NT2/D1 (cell line): ENCODE data around the gene RTBDN.

Experiments
- DNase-seq: peaks from one replicate; pipeline ENCODE4 v3.0.0-alpha.2; 2011; ENCODE audit warnings: low read depth, low spot score
- H3K27me3 ChIP-seq: 2 replicates; pipeline ENCODE4 v1.6.0; 2011; ENCODE audit warnings: mild to moderate bottlenecking; ENCODE audit not compliant: insufficient read length, insufficient read depth
- H3K36me3 ChIP-seq: 2 replicates; pipeline ENCODE4 v1.6.1; 2011; ENCODE audit warnings: mild to moderate bottlenecking, low read length, mixed read lengths; ENCODE audit not compliant: insufficient read depth, insufficient read length
- H3K4me1 ChIP-seq: 2 replicates; pipeline ENCODE4 v1.5.1; 2011; ENCODE audit not compliant: insufficient read depth, insufficient read length
- H3K4me3 ChIP-seq: 2 replicates; pipeline ENCODE4 v1.5.1; 2011; ENCODE audit warnings: low read depth; ENCODE audit not compliant: insufficient read length
- H3K9ac ChIP-seq: 2 replicates; pipeline ENCODE4 v1.6.0; 2011; ENCODE audit warnings: low read depth; ENCODE audit not compliant: insufficient read length
- H3K9me3 ChIP-seq: 2 replicates; pipeline ENCODE4 v1.5.1; 2011; ENCODE audit warnings: mild to moderate bottlenecking, low read length; ENCODE audit not compliant: insufficient read depth
- SUZ12 ChIP-seq: IDR thresholded peaks from 2 replicates; pipeline ENCODE4 v1.6.1; 2011; ENCODE audit not compliant: insufficient read length, insufficient read depth; ENCODE audit errors: extremely low read depth
- YY1 ChIP-seq: IDR thresholded peaks from 2 replicates; pipeline ENCODE4 v1.6.1; 2011; ENCODE audit not compliant: insufficient read length, insufficient read depth
- ZNF274 ChIP-seq: IDR thresholded peaks from 2 replicates; pipeline ENCODE4 v1.6.1; 2011; ENCODE audit warnings: mild to moderate bottlenecking, low read depth, low read length

The RTBDN gene

GRCh38 chr19:12872255-12872654, 37.9 kb upstream of the RTBDN start:
- no peak overlapping the region for H3K9ac ChIP-seq
- H3K4me3 ChIP-seq: no peak overlapping the region
- no peak for DNase-seq
- peaks cover 11% of the 10 kb centered on the region; the same call in 1 of the 2 replicates for H3K9me3 ChIP-seq
- peaks cover 18% of the 10 kb centered on the region for H3K27me3 ChIP-seq
- TF ChIP-seq YY1 (no peak), ZNF274 (no peak), SUZ12 (no peak)
- H3K36me3 ChIP-seq: peaks cover 10% of the 10 kb centered on the region
- peaks cover 4% of the 10 kb centered on the region for H3K4me1 ChIP-seq

GRCh38 chr19:12871681-12872080, 37.3 kb upstream of the RTBDN start:
- Histone ChIP-seq H3K4me1 (peaks cover 7% of the 10 kb centered on the region), H3K9ac (no peak overlapping the region), H3K4me3 (no peak overlapping the region), H3K36me3 (peaks cover 10% of the 10 kb centered on the region), H3K27me3 (peaks cover 21% of the 10 kb centered on the region), H3K9me3 (peaks cover 11% of the 10 kb centered on the region; the same call in 1 of the 2 replicates)
- no peak for DNase-seq
- TF ChIP-seq ZNF274: no peak
- no peak for TF ChIP-seq YY1
- no peak for TF ChIP-seq SUZ12

- H3K4me3 ChIP-seq: no peak overlapping the region
- H3K4me1 ChIP-seq: peaks cover 20% of the 10 kb centered on the region
- peaks cover 38% of the 10 kb centered on the region for H3K27me3 ChIP-seq
- H3K9ac ChIP-seq: no peak overlapping the region
- TF ChIP-seq SUZ12: no peak
- TF ChIP-seq ZNF274: no peak
- no peak for TF ChIP-seq YY1
- peaks cover 11% of the 10 kb centered on the region; the same call in 1 of the 2 replicates for H3K9me3 ChIP-seq
- DNase-seq: no peak
- H3K36me3 ChIP-seq: peaks cover 7% of the 10 kb centered on the region
Observed at GRCh38 chr19:12868540-12869112, 34.2 kb upstream of the RTBDN start.

GRCh38 chr19:12867120-12868099, 33.0 kb upstream of the RTBDN start:
- Histone ChIP-seq H3K9ac (peak overlapping the region; percentile 72), H3K36me3 (no peaks in the 10 kb centered on the region), H3K4me1 (peaks cover 20% of the 10 kb centered on the region), H3K4me3 (peak overlapping the region; percentile 52), H3K9me3 (no peaks in the 10 kb centered on the region), H3K27me3 (peaks cover 49% of the 10 kb centered on the region)
- TF ChIP-seq ZNF274: no peak
- no peak for TF ChIP-seq SUZ12
- no peak for TF ChIP-seq YY1
- peak; percentile 79 for DNase-seq

- Histone ChIP-seq H3K9ac (no peak overlapping the region), H3K27me3 (peaks cover 54% of the 10 kb centered on the region), H3K36me3 (no peaks in the 10 kb centered on the region), H3K4me3 (peak overlapping the region; percentile 52), H3K9me3 (no peaks in the 10 kb centered on the region), H3K4me1 (peaks cover 20% of the 10 kb centered on the region)
- TF ChIP-seq ZNF274: no peak
- no peak for TF ChIP-seq SUZ12
- TF ChIP-seq YY1: no peak
- no peak for DNase-seq
Observed at GRCh38 chr19:12866416-12867119, 32.2 kb upstream of the RTBDN start.

- H3K9me3 ChIP-seq: no peaks in the 10 kb centered on the region
- TF ChIP-seq YY1 (peak; percentile 22), SUZ12 (no peak)
- H3K4me3 ChIP-seq: no peak overlapping the region
- no peaks in the 10 kb centered on the region for H3K36me3 ChIP-seq
- H3K27me3 ChIP-seq: peaks cover 54% of the 10 kb centered on the region
- peaks cover 19% of the 10 kb centered on the region for H3K4me1 ChIP-seq
- no peak overlapping the region for H3K9ac ChIP-seq
- no peak for DNase-seq
Observed at GRCh38 chr19:12865746-12866415, 31.5 kb upstream of the RTBDN start.
